HEK293 (cell line): ENCODE measurements around the gene SORL1.
A peak's percentile ranks its signal among the peaks of the same experiment; 100 is the strongest.

Experiments
- CTCF ChIA-PET: fragments of 350-600 bp; formaldehyde crosslinking; extraction: SDS; loops from one replicate; lab custom pipeline; 2021; ENCODE audit warnings: antibody characterized with exemption; lab: Yijun Ruan, JAX
- POLR2A ChIA-PET: fragments of 300-600 bp; formaldehyde crosslinking; extraction: SDS; loops from one replicate; lab custom pipeline; 2020; ENCODE audit warnings: antibody characterized with exemption, inconsistent platforms; lab: Yijun Ruan, JAX
- H3K27ac ChIP-seq: fragments of 200-500 bp; sonication (Bioruptor generic); 2 replicates; pipeline ENCODE4 v1.5.1; 2014; ENCODE audit warnings: low read depth, low read length, control low read depth, inconsistent platforms; ENCODE audit errors: extremely low read depth
- H3K36me3 ChIP-seq, 2 experiments: fragments of 200-500 bp in 1 of 2; sonication (Bioruptor generic) in 1 of 2; 1 replicate in 1 of 2; 2 replicates in 1 of 2; pipeline ENCODE4 v1.5.1; 2014 to 2017; ENCODE audit warnings: inconsistent platforms in 2 of 2, low read length in 2 of 2; ENCODE audit not compliant: control insufficient read depth in 2 of 2, insufficient read depth in 1 of 2
- H3K4me1 ChIP-seq: fragments of 200-500 bp; sonication (Bioruptor generic); 2 replicates; pipeline ENCODE4 v1.5.1; 2014; ENCODE audit warnings: mild to moderate bottlenecking, low read length, inconsistent platforms; ENCODE audit not compliant: control insufficient read depth, insufficient read depth
- H3K4me3 ChIP-seq: 2 replicates; pipeline ENCODE4 v1.5.1; 2011; ENCODE audit warnings: low read depth, mild to moderate bottlenecking, control low read depth, low read length, moderate library complexity
- H3K9me3 ChIP-seq: fragments of 200-500 bp; sonication (Bioruptor generic); 2 replicates; pipeline ENCODE4 v1.5.1; 2014; ENCODE audit warnings: low read depth, low read length, inconsistent platforms; ENCODE audit not compliant: control insufficient read depth, insufficient read depth
- BCL11B ChIP-seq: fragments of 450-650 bp; formaldehyde crosslinking; IDR thresholded peaks from 2 replicates; pipeline ENCODE4 v1.5.1; 2016; ENCODE audit warnings: low read depth, missing biosample characterization, missing genetic modification characterization
- CTCF ChIP-seq: fragments of 450-650 bp; formaldehyde crosslinking; IDR thresholded peaks from 2 replicates; pipeline ENCODE4 v1.5.1; 2016; ENCODE audit warnings: missing biosample characterization, missing genetic modification characterization
- KLF10 ChIP-seq: fragments of 450-650 bp; IDR thresholded peaks from 2 replicates; pipeline ENCODE4 v1.5.1; 2018; ENCODE audit warnings: missing biosample characterization, mild to moderate bottlenecking, missing genetic modification characterization
- KLF9 ChIP-seq: fragments of 450-650 bp; formaldehyde crosslinking; IDR thresholded peaks from 2 replicates; pipeline ENCODE4 v1.5.1; 2016; ENCODE audit warnings: missing biosample characterization, missing genetic modification characterization, low read depth
- PRDM6 ChIP-seq: fragments of 450-650 bp; formaldehyde crosslinking; IDR thresholded peaks from 2 replicates; pipeline ENCODE4 v1.5.1; 2017; ENCODE audit warnings: missing biosample characterization, missing genetic modification characterization
- TRIM28 ChIP-seq: IDR thresholded peaks from 2 replicates; pipeline ENCODE4 v1.6.1; 2011; ENCODE audit warnings: low read length, control low read depth, borderline replicate concordance
- TSHZ1 ChIP-seq: fragments of 450-650 bp; formaldehyde crosslinking; IDR thresholded peaks from 2 replicates; pipeline ENCODE4 v1.5.1; 2016; ENCODE audit warnings: missing biosample characterization, missing genetic modification characterization, borderline replicate concordance
- ZBTB11 ChIP-seq: fragments of 450-650 bp; formaldehyde crosslinking; conservative IDR thresholded peaks from 2 replicates; pipeline ENCODE4 v1.5.1; 2016; ENCODE audit warnings: low read depth, missing biosample characterization, missing genetic modification characterization
- ZNF132 ChIP-seq: fragments of 450-650 bp; formaldehyde crosslinking; IDR thresholded peaks from 2 replicates; pipeline ENCODE4 v1.5.1; 2017; ENCODE audit warnings: missing biosample characterization, missing genetic modification characterization, borderline replicate concordance
- ZNF140 ChIP-seq: fragments of 450-650 bp; formaldehyde crosslinking; IDR thresholded peaks from 2 replicates; pipeline ENCODE4 v1.5.1; 2016; ENCODE audit warnings: missing biosample characterization, missing genetic modification characterization
- ZNF155 ChIP-seq: fragments of 450-650 bp; formaldehyde crosslinking; IDR thresholded peaks from 2 replicates; pipeline ENCODE4 v1.5.1; 2016; ENCODE audit warnings: missing biosample characterization, missing genetic modification characterization
- ZNF18 ChIP-seq: fragments of 450-650 bp; formaldehyde crosslinking; IDR thresholded peaks from 2 replicates; pipeline ENCODE4 v1.5.1; 2016; ENCODE audit warnings: missing biosample characterization, missing genetic modification characterization
- ZNF26 ChIP-seq: fragments of 450-650 bp; formaldehyde crosslinking; IDR thresholded peaks from 2 replicates; pipeline ENCODE4 v1.5.1; 2016; ENCODE audit warnings: missing biosample characterization, missing genetic modification characterization
- ZNF366 ChIP-seq: fragments of 450-650 bp; formaldehyde crosslinking; conservative IDR thresholded peaks from 2 replicates; pipeline ENCODE4 v1.5.1; 2016; ENCODE audit warnings: missing biosample characterization, missing genetic modification characterization
- ZNF416 ChIP-seq: fragments of 450-650 bp; formaldehyde crosslinking; IDR thresholded peaks from 2 replicates; pipeline ENCODE4 v1.5.1; 2016; ENCODE audit warnings: missing biosample characterization, missing genetic modification characterization
- ZNF501 ChIP-seq: fragments of 450-650 bp; formaldehyde crosslinking; IDR thresholded peaks from 2 replicates; pipeline ENCODE4 v1.5.1; 2016; ENCODE audit warnings: missing biosample characterization, missing genetic modification characterization
- ZNF544 ChIP-seq: fragments of 450-650 bp; formaldehyde crosslinking; IDR thresholded peaks from 2 replicates; pipeline ENCODE4 v1.5.0; 2017; ENCODE audit warnings: missing biosample characterization, missing genetic modification characterization
- ZNF561 ChIP-seq: fragments of 450-650 bp; IDR thresholded peaks from 2 replicates; pipeline ENCODE4 v1.5.1; 2018; ENCODE audit warnings: missing biosample characterization, missing genetic modification characterization, borderline replicate concordance
- ZNF596 ChIP-seq: fragments of 450-650 bp; IDR thresholded peaks from 2 replicates; pipeline ENCODE4 v1.5.0; 2018; ENCODE audit warnings: missing biosample characterization, mild to moderate bottlenecking, missing genetic modification characterization, moderate library complexity
- ZNF658 ChIP-seq: fragments of 450-650 bp; formaldehyde crosslinking; IDR thresholded peaks from 2 replicates; pipeline ENCODE4; 2016; ENCODE audit warnings: missing biosample characterization, missing genetic modification characterization
- ZNF677 ChIP-seq: fragments of 450-650 bp; IDR thresholded peaks from 2 replicates; pipeline ENCODE4 v1.5.0; 2018; ENCODE audit warnings: missing biosample characterization, mild to moderate bottlenecking, missing genetic modification characterization, moderate library complexity
- ZNF747 ChIP-seq: fragments of 450-650 bp; formaldehyde crosslinking; IDR thresholded peaks from 2 replicates; pipeline ENCODE4 v1.5.1; 2016; ENCODE audit warnings: missing biosample characterization, missing genetic modification characterization
- ZNF777 ChIP-seq: fragments of 450-650 bp; formaldehyde crosslinking; IDR thresholded peaks from 2 replicates; pipeline ENCODE4 v1.5.1; 2017; ENCODE audit warnings: missing biosample characterization, missing genetic modification characterization, borderline replicate concordance
- ZSCAN30 ChIP-seq: fragments of 450-650 bp; IDR thresholded peaks from 2 replicates; pipeline ENCODE4 v1.5.1; 2018; ENCODE audit warnings: missing biosample characterization, mild to moderate bottlenecking, missing genetic modification characterization, moderate library complexity

SORL1 gene

GRCh38 chr11:121451986-121452608 lies at the start of gene SORL1 (continued):
- TF ChIP-seq ZNF544 (tag by site-specific recombination) = no peak
- TF ChIP-seq ZNF561 (tag by site-specific recombination) = no peak
- TF ChIP-seq ZNF132 (tag by site-specific recombination) = no peak
- no peak for TF ChIP-seq ZNF677
- TF ChIP-seq ZNF658 = no peak
- TF ChIP-seq CTCF (tag by site-specific recombination) = peak; percentile 64
- TF ChIP-seq ZBTB11 (tag by site-specific recombination) = peak; percentile 34; the same call in 1 of the 2 replicates
- no peak for TF ChIP-seq ZNF501 (tag by site-specific recombination)
- TF ChIP-seq ZSCAN30 (tag by site-specific recombination) = peak; percentile 51; the same call in 1 of the 2 replicates
- TF ChIP-seq PRDM6 = no peak
- no peak for TF ChIP-seq BCL11B (tag by site-specific recombination)
- no peak for TF ChIP-seq ZNF777 (tag by site-specific recombination)
- 0 out of 2 replicates have a peak, but pooled peaks have one; percentile 10 for TF ChIP-seq KLF9 (tag by site-specific recombination)
- TF ChIP-seq ZNF596 = no peak
- no peak for TF ChIP-seq ZNF140
- no peak for TF ChIP-seq ZNF155 (tag by site-specific recombination)

GRCh38 chr11:121405646-121406045 lies 46.5 kb upstream of the SORL1 start:
- no peaks in the 10 kb centered on the region for H3K9me3 ChIP-seq
- H3K36me3 ChIP-seq = no peaks in the 10 kb centered on the region
- ChIA-PET POLR2A (no interaction called here), CTCF (interaction anchor here (0.7 to 2.0 kb wide), 3 partner anchors 13 to 43 kb away, joined by 4 to 5 read pairs (median 5); no protein-coding TSS in a partner anchor)
- no peak overlapping the region for H3K4me3 ChIP-seq
- H3K27ac ChIP-seq = no peak overlapping the region
- H3K4me1 ChIP-seq = no peaks in the 10 kb centered on the region
- no peak for TF ChIP-seq ZNF366 (tag by site-specific recombination)
- TF ChIP-seq TSHZ1 = no peak
- TF ChIP-seq ZNF26 (tag by site-specific recombination) = no peak
- no peak for TF ChIP-seq ZNF747 (tag by site-specific recombination)
- TF ChIP-seq ZNF18 (tag by site-specific recombination) = no peak
- no peak for TF ChIP-seq ZNF416
- TF ChIP-seq KLF10 = no peak
- no peak for TF ChIP-seq TRIM28
